ENCODE results near the gene ABCD2.
A peak's percentile ranks its signal among the peaks of the same experiment; 100 is the strongest.
"Not testable (repeated sequence)": the region's sequence is repeated elsewhere in the genome, so short reads cannot be mapped to it uniquely, and the experiment has no call there.

Gene ABCD2

GRCh38 chr12:39626033-39626814, 6.6 kb upstream of the ABCD2 start:
- Histone ChIP-seq H3K27ac (ENCODE audit: low read length) (no peak overlapping the region), H2AFZ (ENCODE audit: low read length) (no peak overlapping the region)

GRCh38 chr12:39623919-39624318, 4.3 kb upstream of the ABCD2 start:
- Histone ChIP-seq H3K9ac (ENCODE audit: low read length) (no peak overlapping the region), H3K27ac (ENCODE audit: low read length) (no peak overlapping the region), H3K27me3 (replicated peaks; ENCODE audit: insufficient read depth, low read length) (no peaks in the 10 kb centered on the region), H3K79me2 (ENCODE audit: low read length) (no peaks in the 10 kb centered on the region), H3K9me2 (replicated peaks; ENCODE audit: insufficient read depth, low read length) (no peaks in the 10 kb centered on the region), H3K4me2 (ENCODE audit: low read depth, low read length) (no peak overlapping the region), H3K36me3 (replicated peaks; ENCODE audit: insufficient read depth, low read length) (no peaks in the 10 kb centered on the region), H3K4me3 (ENCODE audit: low read length) (no peak overlapping the region), H3F3A (ENCODE audit: insufficient read depth, low read length) (peaks cover 33% of the 10 kb centered on the region), H2AFZ (ENCODE audit: low read length) (no peak overlapping the region), H4K20me1 (ENCODE audit: insufficient read depth, low read length) (no peaks in the 10 kb centered on the region), H3K9me3 (replicated peaks; ENCODE audit: insufficient read depth, low read length) (no peaks in the 10 kb centered on the region), H3K4me1 (ENCODE audit: low read length) (peaks cover 28% of the 10 kb centered on the region)
- no peak for DNase-seq
- TF ChIP-seq EZH2phosphoT487 (IDR thresholded peaks at IDR 0.05; ENCODE audit: low read length): no peak
- TF ChIP-seq CTCF (IDR thresholded peaks at IDR 0.05; ENCODE audit: low read length): no peak
- no peak for TF ChIP-seq EZH2 (optimal IDR thresholded peaks at IDR 0.05; ENCODE audit: low read depth, low read length)

More at GRCh38 chr12:39626033-39626814, 6.6 kb upstream of the ABCD2 start:
- no peak for DNase-seq
- Histone ChIP-seq H3F3A (ENCODE audit: insufficient read depth, low read length) (peaks cover 11% of the 10 kb centered on the region), H3K4me3 (ENCODE audit: low read length) (no peak overlapping the region), H4K20me1 (ENCODE audit: insufficient read depth, low read length) (no peaks in the 10 kb centered on the region), H3K4me2 (ENCODE audit: low read depth, low read length) (no peak overlapping the region), H3K79me2 (ENCODE audit: low read length) (no peaks in the 10 kb centered on the region), H3K9ac (ENCODE audit: low read length) (no peak overlapping the region), H3K9me3 (replicated peaks; ENCODE audit: insufficient read depth, low read length) (no peaks in the 10 kb centered on the region), H3K36me3 (replicated peaks; ENCODE audit: insufficient read depth, low read length) (no peaks in the 10 kb centered on the region), H3K9me2 (replicated peaks; ENCODE audit: insufficient read depth, low read length) (no peaks in the 10 kb centered on the region), H3K4me1 (ENCODE audit: low read length) (peaks cover 32% of the 10 kb centered on the region), H3K27me3 (replicated peaks; ENCODE audit: insufficient read depth, low read length) (no peaks in the 10 kb centered on the region)
- TF ChIP-seq CTCF (IDR thresholded peaks at IDR 0.05; ENCODE audit: low read length) (no peak), EZH2 (optimal IDR thresholded peaks at IDR 0.05; ENCODE audit: low read depth, low read length) (no peak), EZH2phosphoT487 (IDR thresholded peaks at IDR 0.05; ENCODE audit: low read length) (no peak)

- Histone ChIP-seq H3F3A (ENCODE audit: insufficient read depth, low read length) (peaks cover 41% of the 10 kb centered on the region), H3K4me1 (ENCODE audit: low read length) (peaks cover 27% of the 10 kb centered on the region)
- not testable (repeated sequence) for H3K27ac ChIP-seq (ENCODE audit: low read length); H3K9ac ChIP-seq (ENCODE audit: low read length); H3K9me2 ChIP-seq (replicated peaks; ENCODE audit: insufficient read depth, low read length); H3K36me3 ChIP-seq (replicated peaks; ENCODE audit: insufficient read depth, low read length); H3K4me3 ChIP-seq (ENCODE audit: low read length); H3K9me3 ChIP-seq (replicated peaks; ENCODE audit: insufficient read depth, low read length); H4K20me1 ChIP-seq (ENCODE audit: insufficient read depth, low read length); DNase-seq; H3K79me2 ChIP-seq (ENCODE audit: low read length); H3K4me2 ChIP-seq (ENCODE audit: low read depth, low read length); H2AFZ ChIP-seq (ENCODE audit: low read length); H3K27me3 ChIP-seq (replicated peaks; ENCODE audit: insufficient read depth, low read length)
Observed at GRCh38 chr12:39623160-39623559, 3.6 kb upstream of the ABCD2 start.

GRCh38 chr12:39622306-39622705, 2.7 kb upstream of the ABCD2 start:
- H3K36me3 ChIP-seq (replicated peaks; ENCODE audit: insufficient read depth, low read length): no peaks in the 10 kb centered on the region
- H3K4me2 ChIP-seq (ENCODE audit: low read depth, low read length): peak overlapping the region; percentile 98; the same call in 1 of the 2 replicates
- H2AFZ ChIP-seq (ENCODE audit: low read length): peak overlapping the region; percentile 26; the same call in 1 of the 2 replicates
- H3F3A ChIP-seq (ENCODE audit: insufficient read depth, low read length): peaks cover 43% of the 10 kb centered on the region
- H3K4me1 ChIP-seq (ENCODE audit: low read length): peaks cover 28% of the 10 kb centered on the region
- H3K27me3 ChIP-seq (replicated peaks; ENCODE audit: insufficient read depth, low read length): no peaks in the 10 kb centered on the region
- H3K9me2 ChIP-seq (replicated peaks; ENCODE audit: insufficient read depth, low read length): no peaks in the 10 kb centered on the region
- H3K9ac ChIP-seq (ENCODE audit: low read length): no peak overlapping the region
- H3K79me2 ChIP-seq (ENCODE audit: low read length): 0 out of 2 replicates have a peak, but pooled peaks cover 4% of the 10 kb centered on the region
- H3K9me3 ChIP-seq (replicated peaks; ENCODE audit: insufficient read depth, low read length): no peaks in the 10 kb centered on the region
- H4K20me1 ChIP-seq (ENCODE audit: insufficient read depth, low read length): no peaks in the 10 kb centered on the region
- no peak for DNase-seq
- TF ChIP-seq EZH2phosphoT487 (IDR thresholded peaks at IDR 0.05; ENCODE audit: low read length) (no peak), CTCF (IDR thresholded peaks at IDR 0.05; ENCODE audit: low read length) (no peak), EZH2 (optimal IDR thresholded peaks at IDR 0.05; ENCODE audit: low read depth, low read length) (no peak)
- no peak overlapping the region; the same call in 1 of the 2 replicates for H3K27ac ChIP-seq (ENCODE audit: low read length)
- no peak overlapping the region for H3K4me3 ChIP-seq (ENCODE audit: low read length)
